DMS 273 (cell line): ENCODE data around the gene NUSAP1.
"Not testable (repeated sequence)": the region's sequence is repeated elsewhere in the genome, so short reads cannot be mapped to it uniquely, and the experiment has no call there.

Experiments used
- DNase-seq: peaks from one replicate; lab custom pipeline; 2025; ENCODE audit not compliant: unreplicated experiment; lab: John Stamatoyannopoulos, UW

Gene NUSAP1

DNA sequence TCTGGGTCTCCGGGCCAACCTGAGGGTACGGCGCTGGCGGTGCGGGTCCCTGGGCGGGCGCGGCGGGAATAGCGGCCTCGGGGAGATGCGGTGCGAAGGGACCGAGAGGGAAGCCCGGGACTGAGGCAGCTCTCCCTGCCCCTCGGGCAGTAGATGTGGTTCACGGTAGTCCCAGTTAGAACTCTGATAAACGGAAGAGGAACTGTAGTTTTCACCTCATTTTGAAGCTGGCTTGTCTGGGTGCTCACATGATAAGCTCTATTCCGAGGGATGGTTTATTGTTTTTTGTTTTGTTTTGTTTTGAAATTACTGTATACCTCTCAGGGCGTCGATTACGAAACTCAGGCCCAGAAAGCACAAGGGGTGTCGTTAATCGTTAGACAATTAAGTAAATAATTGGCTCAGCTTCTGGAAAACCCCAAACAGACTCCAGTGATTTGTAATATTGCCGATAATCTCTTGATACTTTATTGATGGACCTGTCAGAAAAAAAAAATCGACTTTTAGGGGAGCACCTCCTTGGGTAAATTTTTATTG, 413 bp downstream of the NUSAP1 start:
- no peak for DNase-seq

DNA sequence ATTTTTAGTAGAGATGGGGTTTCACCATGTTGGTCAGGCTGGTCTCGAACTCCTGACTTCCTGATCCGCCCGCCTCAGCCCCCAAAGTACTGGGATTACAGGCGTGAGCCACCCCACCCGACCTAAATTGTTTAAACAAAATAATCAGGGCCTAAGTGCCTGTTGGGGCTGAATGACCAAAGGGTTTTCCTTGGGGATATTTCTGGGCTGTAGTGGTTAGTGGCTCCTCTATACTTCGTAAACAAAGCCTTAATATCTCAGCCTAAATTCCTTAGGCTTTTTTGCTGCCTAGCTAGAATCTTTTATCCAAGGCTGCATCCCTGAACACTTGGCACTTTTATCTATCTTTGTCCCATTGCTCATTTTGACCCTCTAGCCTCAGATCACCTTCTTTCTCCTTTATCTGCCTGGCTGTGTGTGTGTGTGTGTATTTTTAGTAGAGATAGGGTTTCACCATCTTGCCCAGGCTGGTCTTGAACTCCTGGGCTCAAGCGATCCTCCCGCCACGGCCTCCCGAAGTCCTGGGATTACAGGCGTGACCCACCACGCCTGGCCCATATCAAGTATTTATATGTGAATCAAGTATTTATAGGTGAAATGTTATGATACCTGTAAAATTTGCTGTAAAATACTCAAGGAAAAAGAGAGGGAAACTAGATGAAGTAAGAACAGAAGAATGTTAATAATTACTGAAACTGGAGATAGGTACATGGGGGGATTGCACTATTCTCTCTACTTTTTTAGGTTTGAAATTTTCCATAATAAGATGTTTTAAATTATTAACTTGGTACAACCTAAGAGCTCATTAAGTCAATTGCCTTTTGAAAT, 1.8 kb downstream of the NUSAP1 start:
- DNase-seq, result peak; percentile 15

GRCh38 chr15:41336549-41336948, 3.9 kb downstream of the NUSAP1 start:
- no peak for DNase-seq

DNA sequence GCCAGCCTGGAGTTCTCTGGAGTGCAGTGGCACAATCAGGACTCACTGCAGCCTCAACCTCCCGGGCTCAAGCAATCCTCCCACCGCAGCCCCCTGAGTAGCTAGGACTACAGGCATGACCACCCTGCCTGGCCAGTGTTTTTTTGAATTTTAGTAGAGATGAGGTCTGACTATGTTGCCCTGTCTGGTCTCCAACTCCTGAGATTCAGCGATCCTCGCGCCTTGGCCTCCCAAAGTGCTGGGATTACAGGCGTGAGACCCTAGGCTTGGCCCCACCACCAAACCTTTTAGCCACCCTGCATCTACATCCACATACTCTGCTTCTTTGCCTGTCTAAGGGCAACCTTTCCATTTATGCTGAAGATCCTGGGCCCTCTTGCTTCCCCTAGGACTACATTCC, 4.4 kb downstream of the NUSAP1 start:
- no peak for DNase-seq

- DNase-seq, result no peak
Observed at GRCh38 chr15:41337631-41338522, 5.2 kb downstream of the NUSAP1 start.

GRCh38 chr15:41340189-41340695, 7.6 kb downstream of the NUSAP1 start:
- no peak for DNase-seq

- DNase-seq, result no peak
Observed at GRCh38 chr15:41341519-41341918, 8.8 kb downstream of the NUSAP1 start.

- no peak for DNase-seq
Observed at GRCh38 chr15:41347236-41347635, 14.6 kb downstream of the NUSAP1 start.

DNA sequence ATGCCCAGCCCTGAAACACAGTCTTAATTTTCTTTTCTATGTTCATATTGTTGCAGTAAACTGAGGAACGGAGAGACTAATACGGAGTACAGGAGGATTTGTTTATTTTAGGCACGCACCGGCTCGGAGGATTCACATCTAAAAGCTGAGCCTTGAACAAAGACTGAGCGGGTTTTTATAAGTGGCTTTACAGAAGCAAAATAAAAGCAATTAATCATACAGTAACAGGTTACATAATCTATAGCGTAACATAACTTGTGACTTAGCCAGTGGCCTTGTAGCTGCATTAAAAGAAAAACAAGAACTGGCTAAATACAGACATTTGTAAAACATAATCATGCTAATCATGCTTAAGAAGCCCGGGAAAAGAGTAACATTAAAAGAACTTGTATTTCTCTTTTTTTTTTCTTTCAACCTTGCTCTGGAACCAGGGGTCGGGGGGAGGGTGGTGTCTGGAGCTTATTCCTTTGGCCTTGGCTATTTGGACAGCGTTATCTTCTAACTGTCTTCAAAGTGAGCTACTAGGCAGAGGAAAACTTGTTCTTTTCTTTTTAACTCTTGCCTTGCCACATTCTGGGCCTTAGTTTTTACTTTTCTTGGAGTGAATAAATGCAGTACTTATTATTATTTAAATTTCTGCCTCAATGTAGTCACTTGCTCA, 17.5 kb downstream of the NUSAP1 start:
- DNase-seq, result no peak

DNA sequence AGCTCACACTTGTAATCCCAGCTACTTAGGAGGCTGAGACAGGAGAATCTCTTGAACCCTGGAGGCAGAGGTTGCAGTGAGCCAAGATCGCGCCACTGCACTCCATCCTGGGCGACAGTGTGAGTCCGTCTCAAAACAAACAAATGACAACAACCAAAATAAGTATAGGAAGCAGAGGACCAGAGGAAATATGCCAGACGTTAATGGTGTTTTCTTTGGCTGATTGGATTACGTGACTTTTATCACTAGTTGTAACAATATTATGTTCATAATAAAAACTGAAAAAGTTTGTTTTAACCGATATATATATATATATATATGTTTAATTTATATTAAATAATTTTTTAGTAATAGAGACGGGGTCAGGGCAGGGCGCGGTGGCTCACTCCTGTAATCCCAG, 21.7 kb downstream of the NUSAP1 start:
- no peak for DNase-seq

GRCh38 chr15:41367418-41367817, 34.7 kb downstream of the NUSAP1 start:
- DNase-seq, result no peak

DNA sequence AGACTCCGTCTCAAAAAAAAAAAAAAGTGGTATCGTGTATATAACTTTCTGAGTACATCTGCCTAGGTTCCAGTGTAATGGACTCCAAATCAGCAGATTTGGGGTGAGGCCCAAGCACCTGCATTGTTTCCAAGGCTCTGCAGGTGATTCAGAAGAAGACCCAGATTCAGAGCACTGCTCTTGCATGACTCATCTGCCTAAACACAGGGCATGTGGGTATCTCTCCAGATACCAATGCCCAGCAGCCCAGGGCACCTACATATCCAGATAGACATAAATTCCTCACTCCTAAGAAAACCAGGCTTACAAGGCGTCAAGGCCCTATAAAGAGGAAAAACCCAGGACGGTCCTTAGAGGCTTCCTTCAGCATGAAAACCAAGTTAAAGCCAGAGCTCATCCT, 45.3 kb downstream of the NUSAP1 start:
- no peak for DNase-seq

GRCh38 chr15:41383974-41384749, 51.5 kb downstream of the NUSAP1 start:
- not testable (repeated sequence) for DNase-seq

GRCh38 chr15:41387646-41388045, 55.0 kb downstream of the NUSAP1 start:
- no peak for DNase-seq

GRCh38 chr15:41392659-41393058, 60.0 kb downstream of the NUSAP1 start:
- DNase-seq, result no peak

GRCh38 chr15:41394924-41395323, 62.2 kb downstream of the NUSAP1 start:
- no peak for DNase-seq

DNA sequence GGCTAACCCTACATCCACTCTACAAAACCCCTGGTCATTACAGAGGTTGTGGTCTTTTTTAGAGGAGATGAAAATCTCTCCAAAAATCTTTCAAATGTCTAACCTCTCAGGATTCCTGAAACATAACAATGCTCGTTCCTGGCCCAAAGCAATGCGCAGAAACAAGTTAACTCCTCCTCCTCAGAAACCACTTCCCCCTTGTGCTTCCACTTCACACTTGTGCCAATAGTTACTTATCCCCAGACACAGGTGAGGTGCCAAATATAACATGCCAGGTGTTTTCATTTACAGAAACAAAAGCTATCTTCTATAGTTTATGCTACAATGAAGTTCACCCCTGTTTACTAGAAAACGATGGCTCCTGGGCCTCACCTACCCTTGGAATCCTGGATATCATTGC, 63.4 kb downstream of the NUSAP1 start:
- no peak for DNase-seq

GRCh38 chr15:41401904-41402267, 69.2 kb downstream of the NUSAP1 start:
- no peak for DNase-seq

GRCh38 chr15:41407341-41407740, 74.7 kb downstream of the NUSAP1 start:
- DNase-seq, result no peak

DNA sequence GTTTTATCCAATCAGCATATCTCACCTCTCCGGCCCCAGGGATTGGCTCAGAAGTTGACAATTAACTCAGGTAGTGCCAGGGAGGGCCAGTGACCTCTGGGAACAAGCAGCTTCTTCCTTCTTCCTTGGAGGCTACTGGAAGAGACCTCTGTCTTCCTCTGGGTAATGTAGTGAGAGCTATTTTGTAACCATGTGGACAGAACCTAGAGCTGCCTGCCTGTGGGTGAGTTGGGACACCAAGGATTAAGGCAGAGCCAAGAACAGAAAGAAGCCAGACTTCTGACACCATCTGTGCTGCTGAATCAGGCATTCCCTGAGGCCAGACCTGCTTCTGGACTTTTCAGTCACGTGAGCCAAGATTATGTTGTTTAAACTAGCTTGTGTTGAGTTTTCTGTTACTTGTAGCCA, 75.6 kb downstream of the NUSAP1 start:
- peak; percentile 71 for DNase-seq
